Fibroblast of lung (primary cell): Measurements from ENCODE around the gene TPM2.

Experiments used
- EZH2 ChIP-seq: IDR thresholded peaks from 2 replicates; pipeline ENCODE4 v1.5.1; 2012; ENCODE audit warnings: low read length, control low read depth, mild to moderate bottlenecking; ENCODE audit errors: missing control alignments
- TF ChIP-seq, protein P1 (sequence below), 2 donors: IDR thresholded peaks in 1 of 2; conservative IDR thresholded peaks in 1 of 2; 1 replicate in 1 of 2; 2 replicates in 1 of 2; pipeline ENCODE4 v1.5.1; 2011 to 2012; ENCODE audit warnings: low read length in 2 of 2, control low read depth in 1 of 2, inconsistent platforms in 1 of 2, low read depth in 1 of 2, mild to moderate bottlenecking in 1 of 2

DNA sequence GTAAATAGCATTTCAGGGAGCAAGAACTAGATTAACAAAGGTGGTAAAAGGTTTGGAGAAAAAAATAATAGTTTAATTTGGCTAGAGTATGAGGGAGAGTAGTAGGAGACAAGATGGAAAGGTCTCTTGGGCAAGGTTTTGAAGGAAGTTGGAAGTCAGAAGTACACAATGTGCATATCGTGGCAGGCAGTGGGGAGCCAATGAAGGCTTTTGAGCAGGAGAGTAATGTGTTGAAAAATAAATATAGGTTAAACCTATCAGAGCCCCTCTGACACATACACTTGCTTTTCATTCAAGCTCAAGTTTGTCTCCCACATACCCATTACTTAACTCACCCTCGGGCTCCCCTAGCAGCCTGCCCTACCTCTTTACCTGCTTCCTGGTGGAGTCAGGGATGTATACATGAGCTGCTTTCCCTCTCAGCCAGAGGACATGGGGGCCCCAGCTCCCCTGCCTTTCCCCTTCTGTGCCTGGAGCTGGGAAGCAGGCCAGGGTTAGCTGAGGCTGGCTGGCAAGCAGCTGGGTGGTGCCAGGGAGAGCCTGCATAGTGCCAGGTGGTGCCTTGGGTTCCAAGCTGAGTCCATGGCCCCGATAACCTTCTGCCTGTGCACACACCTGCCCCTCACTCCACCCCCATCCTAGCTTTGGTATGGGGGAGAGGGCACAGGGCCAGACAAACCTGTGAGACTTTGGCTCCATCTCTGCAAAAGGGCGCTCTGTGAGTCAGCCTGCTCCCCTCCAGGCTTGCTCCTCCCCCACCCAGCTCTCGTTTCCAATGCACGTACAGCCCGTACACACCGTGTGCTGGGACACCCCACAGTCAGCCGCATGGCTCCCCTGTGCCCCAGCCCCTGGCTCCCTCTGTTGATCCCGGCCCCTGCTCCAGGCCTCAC is 16.3 kb downstream of the TPM2 start, which contains the start of gene CA9:
- TF ChIP-seq, protein P1, sequence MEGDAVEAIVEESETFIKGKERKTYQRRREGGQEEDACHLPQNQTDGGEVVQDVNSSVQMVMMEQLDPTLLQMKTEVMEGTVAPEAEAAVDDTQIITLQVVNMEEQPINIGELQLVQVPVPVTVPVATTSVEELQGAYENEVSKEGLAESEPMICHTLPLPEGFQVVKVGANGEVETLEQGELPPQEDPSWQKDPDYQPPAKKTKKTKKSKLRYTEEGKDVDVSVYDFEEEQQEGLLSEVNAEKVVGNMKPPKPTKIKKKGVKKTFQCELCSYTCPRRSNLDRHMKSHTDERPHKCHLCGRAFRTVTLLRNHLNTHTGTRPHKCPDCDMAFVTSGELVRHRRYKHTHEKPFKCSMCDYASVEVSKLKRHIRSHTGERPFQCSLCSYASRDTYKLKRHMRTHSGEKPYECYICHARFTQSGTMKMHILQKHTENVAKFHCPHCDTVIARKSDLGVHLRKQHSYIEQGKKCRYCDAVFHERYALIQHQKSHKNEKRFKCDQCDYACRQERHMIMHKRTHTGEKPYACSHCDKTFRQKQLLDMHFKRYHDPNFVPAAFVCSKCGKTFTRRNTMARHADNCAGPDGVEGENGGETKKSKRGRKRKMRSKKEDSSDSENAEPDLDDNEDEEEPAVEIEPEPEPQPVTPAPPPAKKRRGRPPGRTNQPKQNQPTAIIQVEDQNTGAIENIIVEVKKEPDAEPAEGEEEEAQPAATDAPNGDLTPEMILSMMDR (conservative IDR thresholded peaks at IDR 0.05 in 1 of 2, IDR thresholded peaks at IDR 0.05 in 1 of 2; ENCODE audit: low read depth in 1 of 2, low read length in 2 of 2), result no peak
- TF ChIP-seq EZH2, result no peak
